ENCODE results near the gene SLC8A3. TPM values are rescaled to one million over a fixed set of nuclear protein-coding genes. Genes with fewer than 3 reads are reported as not detected.

SLC8A3 gene
- total RNA-seq, 3 donors from 2014 or later (not counting 1 experiment from before 2014, with no cell fraction given), result 0.30 to 0.56 (median 0.32) TPM

DNA sequence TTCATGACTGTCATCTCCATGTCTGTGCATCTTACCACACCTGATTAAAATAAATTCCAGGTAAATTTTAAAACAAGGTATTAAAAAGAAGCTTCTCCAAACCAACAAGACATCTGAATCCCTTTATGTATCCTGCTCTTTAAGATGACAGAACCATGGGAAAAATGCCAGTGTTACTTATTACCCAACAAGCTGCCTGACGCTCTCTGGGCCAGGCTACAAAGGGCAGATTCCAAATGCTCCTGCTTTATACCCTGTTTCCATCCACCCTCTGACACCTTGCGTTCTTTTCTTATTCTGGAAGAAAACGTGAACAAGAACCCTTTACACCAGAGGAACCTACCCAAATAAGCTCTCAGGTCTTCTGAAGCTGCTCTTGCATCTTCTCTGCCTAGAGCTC is 70.7 kb downstream of the SLC8A3 start:
- H3K36me3 ChIP-seq (ENCODE audit: control insufficient read depth, insufficient read depth, low read length), result no peaks in the 10 kb centered on the region
- TF ChIP-seq, protein P1, sequence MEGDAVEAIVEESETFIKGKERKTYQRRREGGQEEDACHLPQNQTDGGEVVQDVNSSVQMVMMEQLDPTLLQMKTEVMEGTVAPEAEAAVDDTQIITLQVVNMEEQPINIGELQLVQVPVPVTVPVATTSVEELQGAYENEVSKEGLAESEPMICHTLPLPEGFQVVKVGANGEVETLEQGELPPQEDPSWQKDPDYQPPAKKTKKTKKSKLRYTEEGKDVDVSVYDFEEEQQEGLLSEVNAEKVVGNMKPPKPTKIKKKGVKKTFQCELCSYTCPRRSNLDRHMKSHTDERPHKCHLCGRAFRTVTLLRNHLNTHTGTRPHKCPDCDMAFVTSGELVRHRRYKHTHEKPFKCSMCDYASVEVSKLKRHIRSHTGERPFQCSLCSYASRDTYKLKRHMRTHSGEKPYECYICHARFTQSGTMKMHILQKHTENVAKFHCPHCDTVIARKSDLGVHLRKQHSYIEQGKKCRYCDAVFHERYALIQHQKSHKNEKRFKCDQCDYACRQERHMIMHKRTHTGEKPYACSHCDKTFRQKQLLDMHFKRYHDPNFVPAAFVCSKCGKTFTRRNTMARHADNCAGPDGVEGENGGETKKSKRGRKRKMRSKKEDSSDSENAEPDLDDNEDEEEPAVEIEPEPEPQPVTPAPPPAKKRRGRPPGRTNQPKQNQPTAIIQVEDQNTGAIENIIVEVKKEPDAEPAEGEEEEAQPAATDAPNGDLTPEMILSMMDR (IDR thresholded peaks at IDR 0.05), result no peak
- H3K9me3 ChIP-seq (ENCODE audit: control insufficient read depth, insufficient read depth, low read length), result no peaks in the 10 kb centered on the region
- no peak overlapping the region for H3K4me3 Mint-ChIP-seq
- H3K27ac Mint-ChIP-seq, result no peak overlapping the region
- H3K27ac ChIP-seq (ENCODE audit: low read length), result no peak overlapping the region
- H3K4me3 ChIP-seq (ENCODE audit: low read length), result no peak overlapping the region
- no peaks in the 10 kb centered on the region for H3K4me1 Mint-ChIP-seq
- ATAC-seq, result no peak
- H3K27me3 Mint-ChIP-seq (ENCODE audit: low read depth in 2 of 2), result peaks cover 4 to 17% of the 10 kb centered on the region in 2 donors
- intact Hi-C loops (cut with micrococcal nuclease), result no loop called here
- no peaks in the 10 kb centered on the region for H3K9me3 Mint-ChIP-seq
- H3K4me1 ChIP-seq (ENCODE audit: control insufficient read depth, insufficient read depth, low read length), result no peaks in the 10 kb centered on the region
- no peak for DNase-seq
- no peaks in the 10 kb centered on the region for H3K27me3 ChIP-seq (ENCODE audit: control insufficient read depth, insufficient read depth, low read length)
- H3K36me3 Mint-ChIP-seq, result no peaks in the 10 kb centered on the region
- WGBS (ENCODE audit: insufficient coverage), result 82% methylated on average over 3 of the region's 3 CpGs

DNA sequence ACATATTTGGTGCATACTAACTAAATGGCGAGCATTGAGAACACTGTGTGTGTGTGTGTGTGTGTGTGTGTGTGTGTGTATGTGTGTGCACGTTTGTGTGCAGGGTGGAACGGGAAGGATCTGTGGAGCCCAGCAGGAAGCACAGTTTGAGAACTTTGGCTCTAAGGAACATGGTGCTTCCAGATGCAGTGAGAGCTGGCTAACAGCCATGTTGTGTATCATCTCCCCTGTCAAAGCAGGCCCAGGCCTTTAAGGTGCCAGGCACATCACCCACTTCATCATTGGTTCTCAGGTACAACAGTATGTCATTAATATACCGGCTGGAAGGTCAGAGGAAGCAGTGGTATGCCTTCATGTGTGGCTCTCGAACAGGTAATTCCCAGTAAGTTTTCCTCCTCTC is 72.5 kb downstream of the SLC8A3 start:
- H3K9me3 ChIP-seq (ENCODE audit: control insufficient read depth, insufficient read depth, low read length), result no peaks in the 10 kb centered on the region
- no peak overlapping the region for H3K27ac ChIP-seq (ENCODE audit: low read length)
- no peak overlapping the region for H3K4me3 ChIP-seq (ENCODE audit: low read length)
- Mint-ChIP-seq H3K4me1 (no peaks in the 10 kb centered on the region), H3K27ac (no peak overlapping the region), H3K9me3 (no peaks in the 10 kb centered on the region), H3K27me3 (ENCODE audit: low read depth in 2 of 2) (peaks cover 13 to 27% of the 10 kb centered on the region in 2 donors), H3K4me3 (no peak overlapping the region), H3K36me3 (no peaks in the 10 kb centered on the region)
- 80% methylated on average over 5 of the region's 5 CpGs for WGBS (ENCODE audit: insufficient coverage)
- TF ChIP-seq, protein P1 (IDR thresholded peaks at IDR 0.05), result no peak
- no peak for DNase-seq
- no peaks in the 10 kb centered on the region for H3K4me1 ChIP-seq (ENCODE audit: control insufficient read depth, insufficient read depth, low read length)
- no peak for ATAC-seq
- intact Hi-C loops (cut with micrococcal nuclease), result no loop called here
- no peaks in the 10 kb centered on the region for H3K36me3 ChIP-seq (ENCODE audit: control insufficient read depth, insufficient read depth, low read length)
- H3K27me3 ChIP-seq (ENCODE audit: control insufficient read depth, insufficient read depth, low read length), result no peaks in the 10 kb centered on the region

DNA sequence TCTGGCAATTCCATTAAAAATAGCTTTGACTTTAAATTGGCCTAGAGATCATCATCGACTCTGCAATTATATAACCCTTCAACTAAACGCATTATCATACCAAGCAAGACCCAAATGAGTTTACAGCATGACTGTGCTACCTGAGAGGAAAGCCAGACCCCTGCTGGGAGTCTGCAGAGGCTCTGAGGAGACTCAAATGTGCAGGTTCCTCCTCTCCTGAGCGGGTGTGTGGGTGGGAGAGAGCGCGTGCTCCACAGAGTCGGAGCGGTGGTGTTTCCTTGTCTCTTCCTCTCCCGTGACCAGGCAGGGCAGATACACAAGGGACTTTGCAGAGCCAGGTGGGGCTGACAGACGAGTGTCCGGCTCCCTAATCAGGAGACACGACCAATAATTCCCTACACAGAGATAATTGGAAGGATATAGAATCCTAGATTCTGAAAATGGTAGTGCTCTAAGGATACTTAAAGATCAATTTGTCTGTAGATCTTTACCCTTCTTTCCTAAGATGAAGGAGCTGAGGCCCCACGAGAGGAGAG is 74.1 kb downstream of the SLC8A3 start:
- no peaks in the 10 kb centered on the region for H3K4me1 Mint-ChIP-seq
- WGBS (ENCODE audit: insufficient coverage), result 90% methylated on average over 8 of the region's 12 CpGs
- no peaks in the 10 kb centered on the region for H3K4me1 ChIP-seq (ENCODE audit: control insufficient read depth, insufficient read depth, low read length)
- H3K4me3 Mint-ChIP-seq, result no peak overlapping the region
- H3K27me3 Mint-ChIP-seq (ENCODE audit: low read depth in 2 of 2), result peaks cover 14 to 22% of the 10 kb centered on the region in 2 donors
- H3K27ac ChIP-seq (ENCODE audit: low read length), result no peak overlapping the region
- H3K9me3 ChIP-seq (ENCODE audit: control insufficient read depth, insufficient read depth, low read length), result no peaks in the 10 kb centered on the region
- H3K9me3 Mint-ChIP-seq, result no peaks in the 10 kb centered on the region
- H3K27ac Mint-ChIP-seq, result no peak overlapping the region
- H3K4me3 ChIP-seq (ENCODE audit: low read length), result no peak overlapping the region
- no peaks in the 10 kb centered on the region for H3K36me3 ChIP-seq (ENCODE audit: control insufficient read depth, insufficient read depth, low read length)
- TF ChIP-seq, protein P1 (IDR thresholded peaks at IDR 0.05), result no peak
- H3K36me3 Mint-ChIP-seq, result no peaks in the 10 kb centered on the region
- no peak for DNase-seq
- no peak for ATAC-seq
- no peaks in the 10 kb centered on the region for H3K27me3 ChIP-seq (ENCODE audit: control insufficient read depth, insufficient read depth, low read length)
- intact Hi-C loops (cut with micrococcal nuclease), result no loop called here

DNA sequence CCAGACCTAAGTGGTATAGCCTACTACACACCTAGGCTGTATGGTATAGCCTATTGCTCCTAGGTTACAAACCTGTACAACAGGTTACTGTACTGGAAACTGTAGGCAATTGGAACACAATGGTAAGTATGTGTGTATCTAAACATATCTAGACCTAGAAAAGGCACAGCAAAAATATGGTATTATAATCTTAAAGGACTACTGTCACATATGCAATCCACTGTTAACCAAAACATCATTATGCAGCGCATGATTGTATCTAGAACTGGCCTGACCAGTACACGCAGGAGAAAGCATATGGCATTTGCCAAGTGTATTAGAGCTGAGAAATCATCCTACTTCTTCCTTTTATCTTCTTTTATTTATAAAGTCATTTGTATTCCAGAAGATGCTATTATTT is 75.5 kb downstream of the SLC8A3 start:
- TF ChIP-seq, protein P1 (IDR thresholded peaks at IDR 0.05), result no peak
- no peak for ATAC-seq

More for the DNA sequence above, 75.5 kb downstream of the SLC8A3 start:
- WGBS (ENCODE audit: insufficient coverage), result 100% methylated on average over 1 of the region's 2 CpGs
- H3K4me1 ChIP-seq (ENCODE audit: control insufficient read depth, insufficient read depth, low read length), result no peaks in the 10 kb centered on the region
- intact Hi-C loops (cut with micrococcal nuclease), result no loop called here
- Mint-ChIP-seq H3K36me3 (no peaks in the 10 kb centered on the region), H3K27me3 (ENCODE audit: low read depth in 2 of 2) (peaks cover 11 to 16% of the 10 kb centered on the region in 2 donors), H3K4me3 (no peak overlapping the region), H3K27ac (no peak overlapping the region), H3K4me1 (no peaks in the 10 kb centered on the region), H3K9me3 (no peaks in the 10 kb centered on the region)
- no peak overlapping the region for H3K27ac ChIP-seq (ENCODE audit: low read length)
- no peaks in the 10 kb centered on the region for H3K9me3 ChIP-seq (ENCODE audit: control insufficient read depth, insufficient read depth, low read length)
- H3K4me3 ChIP-seq (ENCODE audit: low read length), result no peak overlapping the region
- DNase-seq, result no peak
- no peaks in the 10 kb centered on the region for H3K36me3 ChIP-seq (ENCODE audit: control insufficient read depth, insufficient read depth, low read length)
- H3K27me3 ChIP-seq (ENCODE audit: control insufficient read depth, insufficient read depth, low read length), result no peaks in the 10 kb centered on the region

Measured in natural killer cell (primary cell).